Breast epithelium (tissue), 4 donors: ENCODE measurements around the gene CFAP90. TPM values are rescaled to one million over a fixed set of nuclear protein-coding genes. Genes with fewer than 3 reads are reported as not detected.

Experiments used
- DNase-seq, 2 donors: peaks; one replicate each; pipeline ENCODE4 v3.0.0-alpha.2; 2019; ENCODE audit warnings: low spot score in 2 of 2
- H3K27ac ChIP-seq, 2 donors: fragments of 200-600 bp; sonication (generic) in 1 of 2; one replicate each; pipeline ENCODE4 v1.5.1; 2016 to 2019; ENCODE audit warnings: mild to moderate bottlenecking in 1 of 2
- H3K27me3 ChIP-seq, 2 donors: fragments of 200-600 bp; sonication (generic) in 1 of 2; one replicate each; pipeline versions ENCODE4 v1.5.1 to v1.6.0; 2017 to 2019; ENCODE audit warnings: control low read depth in 1 of 2, mild to moderate bottlenecking in 1 of 2
- H3K36me3 ChIP-seq: fragments of 200-600 bp; one replicate; pipeline ENCODE4 v1.5.1; 2019
- H3K4me1 ChIP-seq, 2 donors: fragments of 200-600 bp; sonication (generic); one replicate each; pipeline ENCODE4 v1.5.1; 2016 to 2019; ENCODE audit warnings: control low read depth in 1 of 2
- H3K4me3 ChIP-seq, 3 donors: fragments of 200-600 bp; sonication (generic); 1 replicate in 2 of 3; 2 replicates in 1 of 3; pipeline ENCODE4 v1.5.1; 2016 to 2019; ENCODE audit warnings: mild to moderate bottlenecking in 3 of 3, moderate library complexity in 2 of 3
- H3K9me3 ChIP-seq, 2 donors: fragments of 200-600 bp; sonication (generic) in 1 of 2; one replicate each; pipeline ENCODE4 v1.5.1; 2016 to 2019; ENCODE audit warnings: control low read depth in 1 of 2
- CTCF ChIP-seq, 3 donors: fragments of 450-650 bp; IDR thresholded peaks; one replicate each; pipeline ENCODE4 v1.5.1; 2016 to 2017; ENCODE audit warnings: antibody characterized with exemption in 3 of 3, mild to moderate bottlenecking in 3 of 3, moderate library complexity in 3 of 3
- POLR2A ChIP-seq: fragments of 450-650 bp; IDR thresholded peaks from one replicate; pipeline ENCODE4 v1.6.1; 2016; ENCODE audit warnings: antibody characterized with exemption, mild to moderate bottlenecking, moderate library complexity
- POLR2AphosphoS5 ChIP-seq, 3 donors: sonication (generic); formaldehyde crosslinking; IDR thresholded peaks; one replicate each; pipeline ENCODE4 v1.6.1; 2017; ENCODE audit warnings: antibody characterized with exemption in 3 of 3
- intact Hi-C: fragments of 100-400 bp; cut with DNase I; formaldehyde crosslinking; loops from one replicate; pipeline ENCODE4 v1.15.1; 2023; ENCODE audit warnings: low total_unique reads
- total RNA-seq, 3 donors: library from RNA; depleted of rRNA; stranded (reverse); fragments of >200 nt; gene quantifications; one replicate each; pipeline ENCODE4 v1.1.0, GENCODE V29; 2016

Gene CFAP90
- total RNA-seq, 3 donors from 2014 or later: 0.48 to 0.98 (median 0.59) TPM

DNA sequence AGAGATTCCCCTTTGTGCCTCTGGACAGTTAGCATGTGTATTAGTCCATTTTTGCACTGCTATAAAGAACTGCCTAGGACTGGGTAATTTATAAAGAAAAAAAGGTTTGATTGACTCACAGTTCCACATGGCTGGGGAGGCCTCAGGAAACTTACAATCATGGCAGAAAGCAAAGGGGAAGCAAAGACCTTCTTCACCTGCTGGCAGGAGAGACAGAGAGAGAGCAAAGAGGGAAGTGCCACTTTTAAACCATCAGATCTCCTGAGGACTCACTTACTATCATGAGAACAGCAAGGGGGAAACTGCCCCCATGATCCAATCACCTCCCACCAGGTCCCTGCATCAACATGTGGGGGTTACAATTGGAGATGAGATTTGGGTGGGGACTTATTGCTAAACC, 6.0 kb downstream of the CFAP90 start:
- intact Hi-C loops: no loop called here
- Histone ChIP-seq H3K9me3 (no peaks in the 10 kb centered on the region), H3K27ac (no peak overlapping the region), H3K27me3 (no peaks in the 10 kb centered on the region), H3K36me3 (no peaks in the 10 kb centered on the region), H3K4me1 (peaks cover 0 to 3% of the 10 kb centered on the region in 2 donors), H3K4me3 (no peak overlapping the region)
- no peak for DNase-seq
- TF ChIP-seq POLR2A (no peak), CTCF (IDR thresholded peaks at IDR 0.05) (no peak), POLR2AphosphoS5 (IDR thresholded peaks at IDR 0.05) (no peak)

DNA sequence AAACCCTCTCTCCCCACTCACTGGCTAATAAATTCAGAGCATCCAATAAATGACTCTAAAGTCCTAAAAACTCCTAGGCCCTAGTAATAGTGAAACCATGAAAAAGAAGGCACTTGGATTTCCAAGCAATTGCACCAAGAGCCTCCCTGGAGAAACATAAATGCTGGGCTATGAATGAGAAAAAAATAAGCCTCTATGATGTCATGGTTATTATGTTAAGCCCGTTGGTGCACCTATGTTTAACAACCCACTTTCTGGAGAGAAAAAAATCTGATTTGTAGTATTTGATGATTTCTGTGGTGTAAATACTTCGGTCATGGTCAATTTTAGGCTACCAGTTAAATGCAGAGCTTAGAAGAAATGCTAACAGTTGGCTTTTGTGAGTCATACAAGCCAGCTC, 8.4 kb downstream of the CFAP90 start:
- TF ChIP-seq POLR2AphosphoS5 (IDR thresholded peaks at IDR 0.05): no peak
- TF ChIP-seq CTCF (IDR thresholded peaks at IDR 0.05): no peak
- TF ChIP-seq POLR2A: no peak
- Histone ChIP-seq H3K4me1 (no peaks in the 10 kb centered on the region), H3K36me3 (no peaks in the 10 kb centered on the region), H3K4me3 (no peak overlapping the region), H3K27ac (no peak overlapping the region), H3K9me3 (no peaks in the 10 kb centered on the region), H3K27me3 (no peaks in the 10 kb centered on the region)
- no peak for DNase-seq
- intact Hi-C loops: no loop called here

GRCh38 chr5:7837403-7837802, 13.5 kb downstream of the CFAP90 start:
- intact Hi-C loops: no loop called here
- DNase-seq: no peak
- Histone ChIP-seq H3K4me1 (no peaks in the 10 kb centered on the region), H3K27me3 (no peaks in the 10 kb centered on the region), H3K4me3 (no peak overlapping the region), H3K9me3 (no peaks in the 10 kb centered on the region), H3K36me3 (no peaks in the 10 kb centered on the region), H3K27ac (no peak overlapping the region)
- no peak for TF ChIP-seq CTCF (IDR thresholded peaks at IDR 0.05)
- TF ChIP-seq POLR2AphosphoS5 (IDR thresholded peaks at IDR 0.05): no peak
- TF ChIP-seq POLR2A: no peak

DNA sequence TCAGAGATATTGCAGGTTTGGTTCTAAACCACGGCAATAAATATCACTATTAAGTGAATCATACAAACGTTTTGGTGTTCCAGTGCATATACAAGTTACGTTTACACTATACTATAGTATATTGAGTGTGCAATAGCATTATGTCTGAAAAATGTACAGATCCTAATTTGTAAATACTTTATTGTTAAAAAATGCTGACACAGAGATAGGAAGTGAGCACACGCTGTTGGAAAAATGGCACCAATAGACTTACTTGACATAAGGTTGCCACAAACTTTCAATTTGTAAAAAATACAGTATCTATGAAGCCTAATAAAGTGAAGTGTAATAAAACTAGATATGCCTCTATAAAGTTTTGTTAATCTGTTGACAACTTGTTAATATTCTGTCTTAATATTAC, 16.0 kb downstream of the CFAP90 start:
- no peaks in the 10 kb centered on the region for H3K27me3 ChIP-seq
- no peak overlapping the region for H3K4me3 ChIP-seq
- DNase-seq: no peak
- H3K9me3 ChIP-seq: no peaks in the 10 kb centered on the region
- H3K27ac ChIP-seq: no peak overlapping the region
- TF ChIP-seq CTCF (IDR thresholded peaks at IDR 0.05): no peak
- no peak for TF ChIP-seq POLR2AphosphoS5 (IDR thresholded peaks at IDR 0.05)
- TF ChIP-seq POLR2A: no peak
- intact Hi-C loops: no loop called here
- H3K4me1 ChIP-seq: no peaks in the 10 kb centered on the region
- H3K36me3 ChIP-seq: no peaks in the 10 kb centered on the region

- H3K27me3 ChIP-seq: no peaks in the 10 kb centered on the region
- H3K9me3 ChIP-seq: no peaks in the 10 kb centered on the region
- intact Hi-C loops: no loop called here
- no peaks in the 10 kb centered on the region for H3K4me1 ChIP-seq
- TF ChIP-seq POLR2A: no peak
- TF ChIP-seq POLR2AphosphoS5 (IDR thresholded peaks at IDR 0.05): no peak
- TF ChIP-seq CTCF (IDR thresholded peaks at IDR 0.05): no peak
- DNase-seq: no peak
- no peak overlapping the region for H3K27ac ChIP-seq
- H3K36me3 ChIP-seq: no peaks in the 10 kb centered on the region
- no peak overlapping the region for H3K4me3 ChIP-seq
Measured at GRCh38 chr5:7828269-7828668, 22.7 kb downstream of the CFAP90 start.
